Loucy (cell line): Measurements from ENCODE around the gene MLH1.

Experiments used
- CTCF ChIP-seq: fragments of 200-600 bp; sonication (generic); conservative IDR thresholded peaks from 2 replicates; pipeline ENCODE4 v1.5.1; 2014; ENCODE audit warnings: mild to moderate bottlenecking, antibody characterized with exemption, low read length
- EZH2phosphoT487 ChIP-seq: fragments of 200-600 bp; IDR thresholded peaks from 2 replicates; pipeline ENCODE4 v1.6.1; 2018; ENCODE audit warnings: antibody characterized with exemption, mild to moderate bottlenecking, moderate library complexity, borderline replicate concordance

GRCh38 chr3:37086918-37087317, 93.6 kb downstream of the MLH1 start:
- TF ChIP-seq CTCF (no peak), EZH2phosphoT487 (no peak)
